HuH-7 (cell line): ENCODE results near the gene GADL1.

ENCODE experiments used
- DNase-seq: peaks from one replicate; pipeline ENCODE4 v3.0.0; 2011; ENCODE audit warnings: low spot score

GADL1 gene

GRCh38 chr3:30873671-30874070 lies 20.8 kb downstream of the GADL1 start:
- DNase-seq = no peak

- no peak for DNase-seq
Observed at GRCh38 chr3:30872879-30873278, 21.6 kb downstream of the GADL1 start.

- DNase-seq = no peak
Observed at GRCh38 chr3:30871720-30872119, 22.7 kb downstream of the GADL1 start.

- no peak for DNase-seq
Observed at GRCh38 chr3:30864836-30865235, 29.6 kb downstream of the GADL1 start.

GRCh38 chr3:30864132-30864531 lies 30.3 kb downstream of the GADL1 start:
- DNase-seq = no peak

- DNase-seq = no peak
Observed at GRCh38 chr3:30862004-30862403, 32.5 kb downstream of the GADL1 start.

- no peak for DNase-seq
Observed at GRCh38 chr3:30858894-30859389, 35.5 kb downstream of the GADL1 start.

GRCh38 chr3:30855400-30856292 lies 38.8 kb downstream of the GADL1 start:
- no peak for DNase-seq

GRCh38 chr3:30852833-30853232 lies 41.6 kb downstream of the GADL1 start:
- no peak for DNase-seq

- DNase-seq = peak; percentile 20
Observed at GRCh38 chr3:30848087-30848779, 46.2 kb downstream of the GADL1 start.

GRCh38 chr3:30847592-30847991 lies 46.9 kb downstream of the GADL1 start:
- DNase-seq = no peak

- DNase-seq = no peak
Observed at GRCh38 chr3:30845606-30846005, 48.9 kb downstream of the GADL1 start.

GRCh38 chr3:30843877-30844276 lies 50.6 kb downstream of the GADL1 start:
- DNase-seq = no peak

GRCh38 chr3:30836141-30836540 lies 58.3 kb downstream of the GADL1 start:
- no peak for DNase-seq

- no peak for DNase-seq
Observed at GRCh38 chr3:30835667-30836066, 58.8 kb downstream of the GADL1 start.

GRCh38 chr3:30832961-30833575 lies 61.4 kb downstream of the GADL1 start:
- no peak for DNase-seq

GRCh38 chr3:30827080-30827479 lies 67.4 kb downstream of the GADL1 start:
- DNase-seq = no peak

- no peak for DNase-seq
Observed at GRCh38 chr3:30826531-30826942, 67.9 kb downstream of the GADL1 start.

- DNase-seq = no peak
Observed at GRCh38 chr3:30819067-30819798, 75.2 kb downstream of the GADL1 start.

GRCh38 chr3:30813734-30814133 lies 80.7 kb downstream of the GADL1 start:
- no peak for DNase-seq

- DNase-seq = no peak
Observed at GRCh38 chr3:30811151-30811795, 83.2 kb downstream of the GADL1 start.

- peak; percentile 11 for DNase-seq
Observed at GRCh38 chr3:30810625-30811024, 83.8 kb downstream of the GADL1 start.
